GM12878 (cell line): ENCODE data around the gene TRIM41. TPM values are rescaled to one million over a fixed set of nuclear protein-coding genes. Genes with fewer than 3 reads are reported as not detected.

ENCODE experiments used
- BHLHE40 ChIP-seq, 2 experiments: fragments of 450-650 bp in 1 of 2; IDR thresholded peaks; 2 replicates each; pipeline ENCODE4 v1.6.1; 2011 to 2017; ENCODE audit warnings: low read depth in 2 of 2, borderline replicate concordance in 1 of 2, improper control_type of control experiment in 1 of 2, low read length in 1 of 2, mild to moderate bottlenecking in 1 of 2
- CBX3 ChIP-seq: fragments of 200-600 bp; sonication (generic); IDR thresholded peaks from 2 replicates; pipeline ENCODE4 v1.6.1; 2016; ENCODE audit warnings: low read depth, borderline replicate concordance
- KLF5 ChIP-seq: fragments of 450-650 bp; IDR thresholded peaks from 2 replicates; pipeline ENCODE4 v1.6.1; 2014; ENCODE audit warnings: mild to moderate bottlenecking; ENCODE audit not compliant: partially characterized antibody
- MEF2A ChIP-seq: IDR thresholded peaks from 2 replicates; pipeline ENCODE4 v1.6.1; 2011; ENCODE audit warnings: low read depth, mild to moderate bottlenecking, low read length, moderate library complexity; ENCODE audit not compliant: insufficient read depth
- MEF2B ChIP-seq: fragments of 450-650 bp; IDR thresholded peaks from 2 replicates; pipeline ENCODE4 v1.6.1; 2018; ENCODE audit warnings: mild to moderate bottlenecking, moderate library complexity; ENCODE audit not compliant: partially characterized antibody, poor library complexity, severe bottlenecking
- NFIC ChIP-seq: IDR thresholded peaks from 2 replicates; pipeline ENCODE4 v1.6.1; 2012; ENCODE audit warnings: low read depth, mild to moderate bottlenecking, inconsistent platforms, low read length, moderate library complexity
- POU2F2 ChIP-seq: IDR thresholded peaks from 3 replicates; pipeline ENCODE4 v1.6.1; 2011; ENCODE audit warnings: low read depth, mild to moderate bottlenecking, low read length, borderline replicate concordance
- RAD21 ChIP-seq: IDR thresholded peaks from 2 replicates; pipeline ENCODE4 v1.6.1; 2011; ENCODE audit warnings: mild to moderate bottlenecking, low read depth, low read length, moderate library complexity; ENCODE audit not compliant: insufficient read depth
- SMC3 ChIP-seq: IDR thresholded peaks from 2 replicates; pipeline ENCODE4 v1.6.1; 2011; ENCODE audit warnings: low read length, improper control_type of control experiment, borderline replicate concordance
- SPI1 ChIP-seq: IDR thresholded peaks from 2 replicates; pipeline ENCODE4 v1.6.1; 2011; ENCODE audit warnings: low read depth, mild to moderate bottlenecking, low read length, moderate library complexity, borderline replicate concordance; ENCODE audit not compliant: insufficient read depth
- TARDBP ChIP-seq: IDR thresholded peaks from 2 replicates; pipeline ENCODE4 v1.6.1; 2016; ENCODE audit warnings: borderline replicate concordance
- TBL1XR1 ChIP-seq: IDR thresholded peaks from 2 replicates; pipeline ENCODE4 v1.6.1; 2012; ENCODE audit warnings: low read depth, low read length, improper control_type of control experiment
- YY1 ChIP-seq: IDR thresholded peaks from 2 replicates; pipeline ENCODE4 v1.6.1; 2011; ENCODE audit warnings: low read depth, mild to moderate bottlenecking, low read length
- polyA plus RNA-seq, 11 experiments: library from polyadenylated mRNA; depleted of rRNA in 4 of 11; unstranded in 6 of 11; stranded (reverse) in 5 of 11; fragments of >200 nt; fragmentation: Nextera tagmentation in 4 of 11; fragmentation: Illumina TruSeq in 1 of 11; extraction: Ambion mirVana in 4 of 11; extraction: Trizol in 1 of 11; gene quantifications; 1 replicate in 1 of 11; 2 replicates in 10 of 11; pipeline versions ENCODE4 v1.2.1 to v1.2.3, GENCODE V29; 2011 to 2016; ENCODE audit warnings: inconsistent platforms in 2 of 11, missing spikeins in 2 of 11, low read depth in 1 of 11
- total RNA-seq, 4 experiments: library from RNA; depleted of rRNA in 3 of 4; stranded (reverse); fragments of >200 nt in 3 of 4; fragmentation: Illumina TruSeq in 1 of 4; extraction: Trizol in 1 of 4; gene quantifications; 2 replicates each; pipeline versions ENCODE4 v1.2.1 to v1.2.3, GENCODE V29; 2013 to 2021
- TF ChIP-seq, protein P1 (sequence below): fragments of 450-650 bp; IDR thresholded peaks from 2 replicates; pipeline ENCODE4 v1.6.1; 2017; ENCODE audit warnings: mild to moderate bottlenecking, moderate library complexity
- TF ChIP-seq, protein P2 (sequence below): IDR thresholded peaks from 2 replicates; pipeline ENCODE4 v1.6.1; 2011; ENCODE audit warnings: borderline replicate concordance, low read depth, mild to moderate bottlenecking, moderate library complexity, low read length; ENCODE audit not compliant: insufficient read depth, poor library complexity, severe bottlenecking
- TF ChIP-seq, protein P3 (sequence below): fragments of 450-650 bp; IDR thresholded peaks from 2 replicates; pipeline ENCODE4 v1.6.1; 2016; ENCODE audit warnings: mild to moderate bottlenecking
- TF ChIP-seq, protein P4 (sequence below): fragments of 450-650 bp; IDR thresholded peaks from 2 replicates; pipeline ENCODE4 v1.6.1; 2017; ENCODE audit warnings: low read depth, mild to moderate bottlenecking, moderate library complexity

Gene TRIM41
- total and polyA plus RNA-seq, 10 of the 15 experiments (the other 5 are each of a cell fraction or from before 2014, with no cell fraction given) = 1.0 to 28.9 (median 10.6) TPM

DNA sequence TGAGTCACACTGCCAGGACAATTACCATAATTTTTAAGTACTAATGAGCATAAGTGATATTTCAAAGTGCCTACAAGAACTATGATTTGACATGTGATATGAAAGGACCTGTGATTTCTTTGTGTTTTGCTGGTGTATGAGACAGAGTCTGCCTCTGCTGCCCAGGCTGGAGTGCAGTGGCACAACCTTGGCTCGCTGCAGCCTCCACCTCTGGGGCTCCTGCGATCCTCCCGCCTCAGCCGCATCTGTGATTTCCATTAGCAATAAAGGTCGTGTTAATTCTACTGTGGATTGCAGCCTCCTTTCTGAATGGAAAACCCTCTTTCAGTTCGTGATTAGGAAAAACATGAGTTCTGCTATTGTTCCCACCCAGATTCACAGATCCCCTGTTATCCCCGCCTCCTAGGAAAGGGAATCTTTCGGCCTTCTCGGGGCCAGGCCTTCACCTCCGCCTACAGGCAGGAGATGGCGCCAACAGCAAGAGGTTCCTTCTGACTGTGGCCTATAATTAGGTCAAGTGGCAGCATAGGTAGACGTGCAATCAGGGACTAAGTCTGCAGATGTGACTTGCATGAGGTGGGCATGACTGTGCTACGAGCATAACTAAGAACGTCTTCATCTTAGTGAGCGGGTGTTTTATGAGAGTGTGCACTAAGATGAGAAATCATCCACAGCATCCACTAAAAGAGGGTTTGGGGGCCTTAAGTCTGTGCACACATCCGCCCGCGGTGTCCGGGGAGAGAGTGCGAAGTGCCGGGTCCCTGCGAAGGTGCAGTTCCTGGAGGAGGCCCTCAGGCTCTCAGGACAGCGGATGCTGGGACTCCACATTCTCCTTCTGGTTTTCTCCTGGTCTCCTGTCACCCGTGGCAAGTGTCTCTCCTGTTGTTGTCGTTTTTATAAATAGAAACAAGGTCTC lies 41.2 kb upstream of the TRIM41 start (continued):
- TF ChIP-seq, protein P1, sequence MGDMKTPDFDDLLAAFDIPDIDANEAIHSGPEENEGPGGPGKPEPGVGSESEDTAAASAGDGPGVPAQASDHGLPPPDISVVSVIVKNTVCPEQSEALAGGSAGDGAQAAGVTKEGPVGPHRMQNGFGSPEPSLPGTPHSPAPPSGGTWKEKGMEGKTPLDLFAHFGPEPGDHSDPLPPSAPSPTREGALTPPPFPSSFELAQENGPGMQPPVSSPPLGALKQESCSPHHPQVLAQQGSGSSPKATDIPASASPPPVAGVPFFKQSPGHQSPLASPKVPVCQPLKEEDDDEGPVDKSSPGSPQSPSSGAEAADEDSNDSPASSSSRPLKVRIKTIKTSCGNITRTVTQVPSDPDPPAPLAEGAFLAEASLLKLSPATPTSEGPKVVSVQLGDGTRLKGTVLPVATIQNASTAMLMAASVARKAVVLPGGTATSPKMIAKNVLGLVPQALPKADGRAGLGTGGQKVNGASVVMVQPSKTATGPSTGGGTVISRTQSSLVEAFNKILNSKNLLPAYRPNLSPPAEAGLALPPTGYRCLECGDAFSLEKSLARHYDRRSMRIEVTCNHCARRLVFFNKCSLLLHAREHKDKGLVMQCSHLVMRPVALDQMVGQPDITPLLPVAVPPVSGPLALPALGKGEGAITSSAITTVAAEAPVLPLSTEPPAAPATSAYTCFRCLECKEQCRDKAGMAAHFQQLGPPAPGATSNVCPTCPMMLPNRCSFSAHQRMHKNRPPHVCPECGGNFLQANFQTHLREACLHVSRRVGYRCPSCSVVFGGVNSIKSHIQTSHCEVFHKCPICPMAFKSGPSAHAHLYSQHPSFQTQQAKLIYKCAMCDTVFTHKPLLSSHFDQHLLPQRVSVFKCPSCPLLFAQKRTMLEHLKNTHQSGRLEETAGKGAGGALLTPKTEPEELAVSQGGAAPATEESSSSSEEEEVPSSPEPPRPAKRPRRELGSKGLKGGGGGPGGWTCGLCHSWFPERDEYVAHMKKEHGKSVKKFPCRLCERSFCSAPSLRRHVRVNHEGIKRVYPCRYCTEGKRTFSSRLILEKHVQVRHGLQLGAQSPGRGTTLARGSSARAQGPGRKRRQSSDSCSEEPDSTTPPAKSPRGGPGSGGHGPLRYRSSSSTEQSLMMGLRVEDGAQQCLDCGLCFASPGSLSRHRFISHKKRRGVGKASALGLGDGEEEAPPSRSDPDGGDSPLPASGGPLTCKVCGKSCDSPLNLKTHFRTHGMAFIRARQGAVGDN = no peak
- TF ChIP-seq POU2F2 (peak; percentile 30; the same call in 1 of the 3 replicates), NFIC (no peak), RAD21 (peak; percentile 89), SPI1 (no peak), TARDBP (no peak), MEF2B (peak; percentile 75), TBL1XR1 (0 out of 2 replicates have a peak, but pooled peaks have one; percentile 33), YY1 (peak; percentile 55; the same call in 1 of the 2 replicates), MEF2A (peak; percentile 81), BHLHE40 (IDR thresholded peaks at IDR 0.05; ENCODE audit: borderline replicate concordance in 1 of 2, low read depth in 2 of 2, low read length in 1 of 2) (peak in 1 of 2 experiments; percentile 19; a peak in 1 of 4 replicates), KLF5 (no peak), CBX3 (no peak), SMC3 (peak; percentile 73)
- TF ChIP-seq, protein P2, sequence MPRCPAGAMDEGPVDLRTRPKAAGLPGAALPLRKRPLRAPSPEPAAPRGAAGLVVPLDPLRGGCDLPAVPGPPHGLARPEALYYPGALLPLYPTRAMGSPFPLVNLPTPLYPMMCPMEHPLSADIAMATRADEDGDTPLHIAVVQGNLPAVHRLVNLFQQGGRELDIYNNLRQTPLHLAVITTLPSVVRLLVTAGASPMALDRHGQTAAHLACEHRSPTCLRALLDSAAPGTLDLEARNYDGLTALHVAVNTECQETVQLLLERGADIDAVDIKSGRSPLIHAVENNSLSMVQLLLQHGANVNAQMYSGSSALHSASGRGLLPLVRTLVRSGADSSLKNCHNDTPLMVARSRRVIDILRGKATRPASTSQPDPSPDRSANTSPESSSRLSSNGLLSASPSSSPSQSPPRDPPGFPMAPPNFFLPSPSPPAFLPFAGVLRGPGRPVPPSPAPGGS = no peak
- TF ChIP-seq, protein P3, sequence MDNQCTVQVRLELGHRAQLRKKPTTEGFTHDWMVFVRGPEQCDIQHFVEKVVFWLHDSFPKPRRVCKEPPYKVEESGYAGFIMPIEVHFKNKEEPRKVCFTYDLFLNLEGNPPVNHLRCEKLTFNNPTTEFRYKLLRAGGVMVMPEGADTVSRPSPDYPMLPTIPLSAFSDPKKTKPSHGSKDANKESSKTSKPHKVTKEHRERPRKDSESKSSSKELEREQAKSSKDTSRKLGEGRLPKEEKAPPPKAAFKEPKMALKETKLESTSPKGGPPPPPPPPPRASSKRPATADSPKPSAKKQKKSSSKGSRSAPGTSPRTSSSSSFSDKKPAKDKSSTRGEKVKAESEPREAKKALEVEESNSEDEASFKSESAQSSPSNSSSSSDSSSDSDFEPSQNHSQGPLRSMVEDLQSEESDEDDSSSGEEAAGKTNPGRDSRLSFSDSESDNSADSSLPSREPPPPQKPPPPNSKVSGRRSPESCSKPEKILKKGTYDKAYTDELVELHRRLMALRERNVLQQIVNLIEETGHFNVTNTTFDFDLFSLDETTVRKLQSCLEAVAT = peak; percentile 66
- TF ChIP-seq, protein P4, sequence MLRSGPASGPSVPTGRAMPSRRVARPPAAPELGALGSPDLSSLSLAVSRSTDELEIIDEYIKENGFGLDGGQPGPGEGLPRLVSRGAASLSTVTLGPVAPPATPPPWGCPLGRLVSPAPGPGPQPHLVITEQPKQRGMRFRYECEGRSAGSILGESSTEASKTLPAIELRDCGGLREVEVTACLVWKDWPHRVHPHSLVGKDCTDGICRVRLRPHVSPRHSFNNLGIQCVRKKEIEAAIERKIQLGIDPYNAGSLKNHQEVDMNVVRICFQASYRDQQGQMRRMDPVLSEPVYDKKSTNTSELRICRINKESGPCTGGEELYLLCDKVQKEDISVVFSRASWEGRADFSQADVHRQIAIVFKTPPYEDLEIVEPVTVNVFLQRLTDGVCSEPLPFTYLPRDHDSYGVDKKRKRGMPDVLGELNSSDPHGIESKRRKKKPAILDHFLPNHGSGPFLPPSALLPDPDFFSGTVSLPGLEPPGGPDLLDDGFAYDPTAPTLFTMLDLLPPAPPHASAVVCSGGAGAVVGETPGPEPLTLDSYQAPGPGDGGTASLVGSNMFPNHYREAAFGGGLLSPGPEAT = 0 out of 2 replicates have a peak, but pooled peaks have one; percentile 31
